GM12801 (cell line): ENCODE measurements around the gene MSI2.

Source experiments
- TF ChIP-seq, protein P1 (sequence below): IDR thresholded peaks from one replicate; pipeline ENCODE4 v1.5.1; 2011; ENCODE audit warnings: control low read depth; ENCODE audit not compliant: insufficient read length; ENCODE audit errors: extremely low read depth

The MSI2 gene

DNA sequence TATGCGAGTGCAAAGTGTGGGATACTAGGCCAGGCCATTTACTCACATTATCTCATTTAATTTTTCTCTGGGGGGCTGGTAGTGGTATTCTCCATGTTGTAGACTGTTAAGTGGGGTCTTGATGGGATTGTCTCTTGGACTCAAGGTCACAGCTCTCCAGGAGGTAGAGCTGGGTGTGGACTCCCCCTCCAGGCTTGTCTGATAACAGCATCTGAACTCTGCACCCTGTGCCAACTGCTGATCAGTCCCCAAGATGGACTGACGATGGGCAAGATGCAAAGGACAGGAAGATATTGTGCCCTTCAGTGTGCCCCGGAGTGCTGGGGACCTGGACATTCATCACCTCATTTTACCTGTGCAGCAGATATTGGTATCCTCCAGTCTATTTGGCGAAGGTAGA is 147.8 kb downstream of the MSI2 start:
- TF ChIP-seq, protein P1, sequence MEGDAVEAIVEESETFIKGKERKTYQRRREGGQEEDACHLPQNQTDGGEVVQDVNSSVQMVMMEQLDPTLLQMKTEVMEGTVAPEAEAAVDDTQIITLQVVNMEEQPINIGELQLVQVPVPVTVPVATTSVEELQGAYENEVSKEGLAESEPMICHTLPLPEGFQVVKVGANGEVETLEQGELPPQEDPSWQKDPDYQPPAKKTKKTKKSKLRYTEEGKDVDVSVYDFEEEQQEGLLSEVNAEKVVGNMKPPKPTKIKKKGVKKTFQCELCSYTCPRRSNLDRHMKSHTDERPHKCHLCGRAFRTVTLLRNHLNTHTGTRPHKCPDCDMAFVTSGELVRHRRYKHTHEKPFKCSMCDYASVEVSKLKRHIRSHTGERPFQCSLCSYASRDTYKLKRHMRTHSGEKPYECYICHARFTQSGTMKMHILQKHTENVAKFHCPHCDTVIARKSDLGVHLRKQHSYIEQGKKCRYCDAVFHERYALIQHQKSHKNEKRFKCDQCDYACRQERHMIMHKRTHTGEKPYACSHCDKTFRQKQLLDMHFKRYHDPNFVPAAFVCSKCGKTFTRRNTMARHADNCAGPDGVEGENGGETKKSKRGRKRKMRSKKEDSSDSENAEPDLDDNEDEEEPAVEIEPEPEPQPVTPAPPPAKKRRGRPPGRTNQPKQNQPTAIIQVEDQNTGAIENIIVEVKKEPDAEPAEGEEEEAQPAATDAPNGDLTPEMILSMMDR, result no peak

- TF ChIP-seq, protein P1, result no peak
Measured at GRCh38 chr17:57404795-57405490, 148.6 kb downstream of the MSI2 start.

- TF ChIP-seq, protein P1, result no peak
Measured at GRCh38 chr17:57405491-57406072, 149.3 kb downstream of the MSI2 start.

DNA sequence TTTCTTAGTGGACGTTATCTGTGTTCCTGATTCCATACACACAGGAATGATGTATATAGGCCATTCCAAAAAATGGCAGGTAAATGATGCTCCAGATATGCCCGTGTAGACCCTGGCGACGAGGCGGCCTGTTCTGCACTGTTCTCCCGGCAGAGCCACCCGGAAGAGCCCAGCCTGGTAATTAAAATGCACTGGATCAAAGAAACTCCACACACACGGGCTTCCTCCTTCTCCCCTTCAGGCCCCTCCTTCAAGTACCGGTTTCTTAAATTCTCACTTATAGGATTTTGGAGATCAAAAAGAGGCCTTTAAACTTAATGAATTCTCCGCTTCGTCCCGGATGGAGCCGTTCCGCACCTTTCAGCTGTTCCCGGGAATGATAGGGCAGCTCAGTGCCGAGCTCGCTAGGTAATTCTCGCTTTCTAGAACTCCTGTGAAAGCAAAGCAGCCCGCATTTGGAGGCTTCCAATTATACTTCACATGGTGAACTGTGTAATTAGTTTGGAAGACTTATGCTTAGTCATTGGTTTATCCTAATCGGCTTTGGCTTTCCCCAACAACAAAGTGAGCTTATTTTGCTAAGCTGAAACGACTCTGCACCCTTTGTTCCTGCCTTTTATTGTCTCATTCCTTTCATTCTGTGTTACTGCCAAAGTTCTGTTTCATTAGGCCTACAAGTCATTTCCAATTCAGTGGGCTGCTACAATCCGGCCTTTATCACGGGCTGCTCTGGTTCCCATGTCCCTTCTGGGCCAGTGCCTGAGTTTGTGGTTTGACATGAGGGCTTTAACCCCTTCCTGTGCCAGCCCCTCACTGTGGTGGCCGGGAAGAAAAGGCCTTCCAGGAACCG is 150.0 kb downstream of the MSI2 start:
- TF ChIP-seq, protein P1, result no peak

DNA sequence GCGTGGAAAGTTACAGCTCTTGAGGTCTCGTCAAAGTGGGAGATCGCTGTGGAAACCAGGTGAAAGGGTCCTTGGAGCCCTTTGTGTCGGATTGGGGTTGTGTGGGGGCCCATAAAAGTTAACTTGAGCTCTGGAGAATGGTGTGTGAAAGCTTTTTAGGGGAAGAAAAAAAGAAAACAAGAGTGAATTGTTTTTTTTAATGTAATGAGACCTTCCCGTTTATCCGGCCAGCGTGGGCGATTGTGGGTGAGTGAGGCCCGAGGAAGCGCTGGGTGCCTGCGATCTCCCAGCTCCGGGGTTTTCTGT is 150.6 kb downstream of the MSI2 start:
- TF ChIP-seq, protein P1, result no peak

DNA sequence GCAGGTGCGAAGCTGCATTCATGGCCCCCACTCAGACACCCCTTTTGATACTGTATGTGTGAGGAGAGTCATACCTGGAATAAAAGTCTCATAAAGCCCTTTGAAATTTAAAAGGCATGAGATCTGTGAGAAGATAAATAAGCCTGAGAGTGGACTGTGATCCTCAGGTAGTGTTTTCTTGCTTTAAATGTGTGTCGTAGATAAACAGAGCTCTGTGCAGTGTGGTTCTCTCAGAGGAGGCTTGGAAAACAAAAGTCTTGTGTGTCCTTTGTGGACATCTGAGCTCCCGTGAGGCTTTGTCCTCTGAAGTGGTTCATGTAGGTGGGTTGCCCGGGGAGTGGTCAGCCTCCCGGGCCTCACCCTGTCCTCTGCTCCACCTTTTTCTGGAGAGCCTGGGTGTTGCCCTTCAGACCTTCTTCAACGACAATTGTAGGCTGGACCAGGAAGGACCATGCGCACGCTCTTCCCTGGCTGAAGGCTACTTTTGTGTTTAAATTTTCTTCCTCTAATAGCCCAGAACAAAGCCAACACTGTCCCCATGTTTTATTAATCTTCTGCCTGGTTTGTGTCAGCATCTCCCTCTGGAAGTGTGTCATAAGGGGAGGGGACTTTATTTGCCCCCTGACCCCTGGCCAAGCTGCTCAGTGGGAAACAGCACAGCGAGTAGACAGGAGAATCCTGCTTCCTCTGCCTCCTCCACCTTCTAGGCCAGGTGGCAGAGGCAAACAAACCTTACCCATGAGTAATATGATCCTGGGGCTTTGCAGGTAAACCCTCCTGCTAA is 151.2 kb downstream of the MSI2 start:
- TF ChIP-seq, protein P1, result no peak
